GM18907 (cell line): ENCODE measurements around the gene ZSCAN5C.

Experiments used
- ATAC-seq: cut with Tn5 transposase; IDR thresholded peaks from one replicate; pipeline ENCODE4 v1.9.1; 2021; ENCODE audit warnings: mild to moderate bottlenecking, moderate library complexity; ENCODE audit not compliant: unreplicated experiment

ZSCAN5C gene

GRCh38 chr19:56258272-56258671 lies 56.2 kb downstream of the ZSCAN5C start:
- no peak for ATAC-seq
